ENCODE results near the gene RAB15.
"Not testable (repeated sequence)": the region's sequence is repeated elsewhere in the genome, so short reads cannot be mapped to it uniquely, and the experiment has no call there.

RAB15 gene

DNA sequence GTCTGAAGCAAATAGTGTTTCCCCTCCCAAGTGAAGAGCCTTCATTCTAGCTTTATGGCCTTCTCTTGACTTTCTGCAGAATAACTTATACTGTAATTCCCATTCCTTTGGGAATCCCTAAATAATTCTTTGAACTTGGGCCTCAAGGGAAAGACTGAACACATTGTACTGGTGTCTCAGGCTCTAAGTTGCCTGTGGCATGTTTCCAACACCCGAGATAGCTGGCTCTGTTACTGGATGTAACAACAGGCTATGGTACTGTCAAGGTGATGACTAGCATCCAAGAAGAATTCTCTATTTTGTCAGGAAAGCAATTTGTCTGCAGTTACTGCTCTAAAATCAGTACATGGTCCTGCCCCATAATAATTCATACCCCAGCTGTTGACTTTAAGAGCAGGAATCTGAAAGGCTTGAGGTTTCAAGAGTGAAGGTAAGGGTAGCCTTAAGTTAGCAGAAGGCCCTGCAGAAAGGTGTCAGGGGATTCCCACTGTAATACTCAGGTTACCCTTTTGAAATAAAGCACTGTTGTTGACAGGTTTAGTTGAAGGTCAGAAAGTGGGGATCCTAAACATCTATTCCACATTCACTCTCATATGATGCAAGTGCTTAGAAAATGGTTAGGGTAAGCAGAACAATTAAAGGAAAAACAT is 34.8 kb downstream of the RAB15 start:
- no peak for DNase-seq (ENCODE audit: low spot score)

DNA sequence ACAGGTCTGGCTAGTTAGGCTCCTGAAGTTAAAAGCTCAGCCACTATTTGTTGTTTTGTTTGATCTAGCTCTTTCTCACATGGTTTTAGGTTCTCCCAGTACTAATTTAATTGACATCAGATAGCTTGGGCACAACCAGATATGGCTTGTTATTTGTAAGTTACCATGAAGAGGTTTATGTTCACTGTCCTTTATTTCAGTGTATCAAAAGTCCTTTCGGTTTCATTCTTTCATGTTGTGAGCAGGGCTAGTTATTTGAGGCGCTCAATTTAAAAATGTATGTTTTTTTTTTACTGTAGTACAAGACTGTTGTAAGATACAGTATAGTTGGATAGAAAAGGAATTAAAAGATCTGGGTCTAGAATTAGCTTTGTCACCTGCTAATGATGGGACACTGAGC is 36.6 kb downstream of the RAB15 start:
- no peak for DNase-seq (ENCODE audit: low spot score)

DNA sequence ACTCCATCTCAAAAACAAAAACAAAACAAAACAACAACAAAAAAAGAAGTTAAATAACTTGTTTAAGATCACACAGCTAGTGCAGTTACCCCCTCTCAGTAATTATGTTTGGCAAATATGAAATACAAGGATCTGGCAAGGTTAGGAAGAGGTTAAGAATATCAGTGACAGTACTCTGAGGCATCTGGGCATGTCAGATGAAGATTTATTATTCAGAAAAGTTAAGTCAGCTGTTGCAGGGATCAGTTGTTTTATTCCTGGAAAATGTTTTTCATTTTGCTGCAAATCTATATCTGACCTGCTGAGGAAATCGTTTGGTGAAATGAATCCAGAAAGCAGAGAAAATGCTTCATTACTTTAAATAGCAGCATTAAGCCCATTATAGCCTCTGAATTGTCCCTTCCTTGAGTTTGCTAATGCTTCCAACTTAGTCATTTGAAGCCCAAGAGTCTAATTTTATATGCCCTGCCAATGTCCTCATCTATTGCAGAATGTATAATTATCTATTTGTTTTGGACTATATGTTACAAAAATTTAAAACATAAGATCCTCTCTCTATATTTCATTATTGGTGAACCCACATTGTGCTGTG is 37.7 kb downstream of the RAB15 start:
- no peak for DNase-seq (ENCODE audit: low spot score)

DNA sequence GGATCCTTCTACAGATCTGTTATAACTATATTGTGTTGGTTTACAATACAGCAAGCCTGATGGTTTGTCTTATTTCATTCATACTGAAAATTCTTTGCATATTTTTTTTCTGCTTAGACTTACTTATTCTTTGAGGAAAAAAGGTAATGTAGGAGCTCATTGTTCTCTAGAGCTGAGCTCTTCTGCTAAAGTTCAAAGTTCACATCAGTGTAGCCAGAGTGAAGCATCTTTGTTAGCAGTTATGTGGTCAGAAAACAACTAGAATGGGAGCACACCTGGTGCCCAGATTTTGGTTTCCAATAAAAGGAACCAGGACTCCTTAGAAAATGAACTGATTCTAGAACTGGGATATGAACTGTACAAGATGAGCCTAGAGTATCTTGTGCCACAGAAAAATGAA is 39.9 kb downstream of the RAB15 start:
- no peak for DNase-seq (ENCODE audit: low spot score)

DNA sequence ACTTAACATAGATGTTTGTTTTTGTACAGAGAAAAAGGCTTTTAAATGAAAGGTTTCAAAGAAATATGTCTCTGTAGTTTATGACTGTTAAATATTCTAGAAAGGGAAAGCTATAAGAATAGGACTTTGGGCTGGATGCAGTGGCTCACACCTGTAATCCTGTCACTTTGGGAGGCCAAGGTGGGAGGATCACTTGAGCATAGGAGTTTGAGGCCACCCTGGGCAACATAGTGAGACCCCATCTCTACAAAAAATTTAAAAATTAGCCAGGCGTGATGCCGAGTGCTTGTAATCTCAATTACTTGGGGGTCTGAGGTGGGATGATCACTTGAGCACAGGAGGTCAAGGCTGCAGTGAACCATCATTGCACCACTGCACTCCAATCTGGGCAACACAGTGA is 41.0 kb downstream of the RAB15 start:
- no peak for DNase-seq (ENCODE audit: low spot score)

DNA sequence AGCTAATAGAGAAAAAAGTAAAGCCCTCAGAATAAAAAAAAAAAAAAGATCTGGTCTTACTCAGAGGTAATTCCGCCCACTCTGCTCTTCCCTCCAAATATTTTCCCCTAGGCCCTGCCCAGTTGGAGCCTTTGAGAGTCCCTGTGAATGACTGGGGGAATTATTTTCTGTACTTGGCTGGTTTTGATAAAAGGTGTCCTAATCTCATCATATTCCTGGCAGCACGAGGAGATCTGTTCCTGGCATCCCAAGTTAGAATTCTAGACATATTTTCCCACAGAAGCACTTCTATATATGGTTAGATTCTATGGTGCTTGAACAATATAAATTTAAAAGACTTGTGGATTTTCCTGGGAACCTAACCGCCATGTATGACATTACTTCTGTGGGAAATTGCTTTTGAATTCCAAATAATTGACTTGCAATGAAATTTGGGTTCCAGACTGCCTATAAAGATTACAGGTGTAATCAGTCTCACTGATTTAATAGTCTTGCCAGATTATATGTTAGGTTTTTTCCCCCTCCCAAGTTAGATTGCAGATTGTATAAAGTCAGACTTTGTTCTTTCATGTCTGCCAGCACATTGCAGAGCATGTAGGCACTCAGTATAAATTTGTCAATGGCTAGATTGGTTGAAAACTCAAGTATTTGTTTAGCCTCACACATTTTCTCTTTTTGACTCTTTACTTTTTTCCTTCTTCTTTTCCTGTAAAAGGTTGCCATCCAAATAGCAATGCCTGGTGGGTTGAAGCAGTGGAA is 41.9 kb downstream of the RAB15 start:
- no peak for DNase-seq (ENCODE audit: low spot score)

- DNase-seq (ENCODE audit: low spot score), result no peak
Observed at GRCh38 chr14:64929014-64929359, 43.1 kb downstream of the RAB15 start.

- DNase-seq (ENCODE audit: low spot score), result no peak
Observed at GRCh38 chr14:64928239-64929013, 43.7 kb downstream of the RAB15 start.

DNA sequence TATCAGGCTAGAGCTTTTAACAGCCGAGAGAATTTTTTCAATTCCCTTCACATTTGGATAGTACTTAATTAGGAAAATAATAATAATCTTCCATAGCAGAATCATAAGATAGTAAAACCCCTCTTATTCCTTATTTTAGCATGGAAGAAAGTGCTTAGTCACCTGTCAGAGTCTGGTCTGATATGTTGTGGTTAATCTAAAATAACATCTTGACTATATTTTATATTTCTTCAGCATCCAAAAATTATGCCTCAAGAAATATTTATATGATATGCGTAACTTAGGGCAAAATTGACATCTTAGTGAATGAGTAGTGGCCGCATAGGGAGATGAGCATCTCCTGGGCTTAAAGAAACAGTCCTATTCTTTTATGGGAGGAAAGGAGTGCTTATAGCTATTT is 45.1 kb downstream of the RAB15 start:
- DNase-seq (ENCODE audit: low spot score), result no peak

DNA sequence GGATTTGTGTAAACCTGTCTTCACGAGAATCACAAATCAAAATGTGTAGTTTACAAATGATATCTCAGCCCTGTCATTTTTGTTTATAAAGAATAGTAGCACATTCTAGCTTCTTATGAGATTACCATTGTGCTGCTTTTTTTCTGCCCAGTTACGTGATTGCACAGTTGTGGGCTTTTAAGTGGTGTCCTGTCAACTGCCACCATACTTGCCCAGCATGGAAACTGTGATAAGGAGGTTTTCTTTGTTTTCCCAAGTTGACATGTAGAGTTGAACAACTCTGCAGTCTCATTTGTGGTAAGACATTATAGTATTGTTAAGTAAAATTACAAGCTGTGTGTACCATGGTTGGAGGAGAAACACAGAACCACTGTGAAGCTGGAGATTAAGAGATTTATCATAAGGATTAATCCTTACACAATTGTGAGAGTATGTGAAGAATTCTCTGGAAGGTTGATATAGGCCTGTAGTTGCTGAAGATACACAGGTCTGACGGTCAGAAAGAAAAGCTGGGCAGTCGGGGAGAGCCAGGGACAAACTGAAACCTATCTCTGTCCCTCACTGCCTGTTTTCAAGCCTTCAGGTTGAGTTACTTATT is 45.6 kb downstream of the RAB15 start:
- no peak for DNase-seq (ENCODE audit: low spot score)

DNA sequence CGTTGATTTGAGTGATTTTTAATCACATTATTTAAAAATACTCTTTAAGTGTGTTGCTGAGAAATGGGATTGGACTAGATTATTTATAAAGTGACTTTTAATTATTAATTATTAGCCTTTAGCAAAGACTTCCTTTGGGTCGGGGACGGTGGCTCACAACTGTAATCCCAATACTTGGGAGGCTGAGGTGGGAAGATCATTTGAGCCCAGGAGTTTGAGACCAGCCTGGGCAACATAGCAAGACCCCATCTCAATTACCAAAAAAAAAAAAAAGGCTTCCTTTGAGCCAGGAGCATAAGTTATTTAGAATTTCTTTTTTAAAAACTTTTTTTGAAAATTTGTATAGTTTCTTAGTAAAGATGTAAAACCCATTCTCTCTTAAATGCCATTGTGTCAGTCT is 49.1 kb downstream of the RAB15 start:
- DNase-seq (ENCODE audit: low spot score), result no peak

GRCh38 chr14:64920465-64920864 is 51.7 kb downstream of the RAB15 start:
- DNase-seq (ENCODE audit: low spot score), result no peak

DNA sequence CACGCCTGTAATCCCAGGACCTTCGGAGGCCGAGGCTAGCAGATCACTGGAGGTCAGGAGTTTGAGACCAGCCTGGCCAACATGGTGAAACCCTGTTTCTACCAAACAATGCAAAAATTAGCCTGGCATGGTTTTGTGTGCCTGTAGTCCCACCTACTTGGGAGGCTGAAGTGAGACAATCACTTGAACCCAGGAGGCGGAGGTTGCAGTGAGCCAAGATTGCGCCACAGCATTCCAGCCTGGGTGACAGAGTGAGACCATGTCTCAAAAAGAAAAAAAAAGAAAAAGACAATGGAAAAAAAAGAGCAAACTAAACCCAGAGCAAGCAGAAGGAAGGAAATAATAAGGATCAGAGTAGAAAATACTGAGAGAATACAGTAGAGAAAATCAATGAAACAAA is 52.5 kb downstream of the RAB15 start:
- no peak for DNase-seq (ENCODE audit: low spot score)

GRCh38 chr14:64919215-64919614 is 52.9 kb downstream of the RAB15 start:
- no peak for DNase-seq (ENCODE audit: low spot score)

DNA sequence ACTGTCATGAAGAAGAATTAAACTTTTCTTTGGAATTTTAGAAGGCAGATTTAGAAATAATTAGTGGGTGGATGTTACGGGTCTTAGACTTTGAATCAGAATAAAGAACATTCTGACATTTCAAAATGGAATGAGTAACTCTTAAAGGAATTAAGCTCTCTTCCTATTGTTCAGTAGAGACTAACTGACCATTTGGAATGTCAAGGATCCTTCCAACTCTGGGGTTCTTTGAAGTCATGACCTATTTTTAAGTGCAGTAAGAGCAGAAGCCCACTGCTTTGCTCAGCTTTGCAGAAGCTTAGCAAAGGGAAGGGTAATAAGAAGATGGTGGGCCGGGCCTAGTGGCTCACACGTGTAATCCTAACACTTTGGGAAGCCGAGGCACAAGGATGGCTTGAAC is 53.9 kb downstream of the RAB15 start:
- no peak for DNase-seq (ENCODE audit: low spot score)

DNA sequence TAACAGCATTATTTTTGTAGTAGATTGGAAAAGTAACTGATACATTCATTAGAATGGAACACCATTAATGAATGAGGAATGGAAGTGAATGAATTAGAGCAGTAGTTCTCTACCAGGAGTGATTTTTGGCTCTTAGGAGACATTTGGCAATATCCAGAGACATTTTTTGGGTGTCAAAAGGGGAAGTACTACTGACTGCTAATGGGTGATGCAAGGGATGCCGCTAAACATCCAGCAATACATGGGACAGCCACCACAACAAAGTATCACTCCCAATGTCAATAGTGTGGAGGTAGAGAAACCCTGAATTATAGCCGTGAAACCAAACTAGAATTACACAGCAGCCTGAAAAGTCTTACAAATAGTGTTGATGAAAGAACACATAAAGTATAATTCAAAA is 56.3 kb downstream of the RAB15 start:
- no peak for DNase-seq (ENCODE audit: low spot score)

DNA sequence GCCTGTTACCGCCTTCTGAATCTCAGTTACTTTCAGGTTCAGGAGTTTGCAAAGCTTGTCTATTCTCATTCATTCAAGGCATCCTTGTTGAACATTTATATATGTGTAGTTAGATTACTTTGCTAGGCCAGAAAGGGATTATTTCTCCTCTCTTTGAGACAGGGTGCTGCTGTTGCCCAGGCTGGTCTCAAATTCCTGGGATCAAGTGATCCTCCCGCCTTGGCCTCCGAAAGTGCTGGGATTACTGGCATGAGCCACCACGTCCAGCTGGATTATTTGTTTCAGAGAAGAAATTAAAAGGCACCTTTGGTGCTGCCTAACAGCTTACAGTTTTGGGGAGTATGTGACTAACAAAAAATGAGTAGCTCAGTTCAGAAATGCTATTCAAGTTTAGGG is 57.1 kb downstream of the RAB15 start:
- no peak for DNase-seq (ENCODE audit: low spot score)

- peak; percentile 99 for DNase-seq (ENCODE audit: low spot score)
Observed at GRCh38 chr14:64914237-64915028, 57.7 kb downstream of the RAB15 start, which contains the start of gene CHURC1. Gene CHURC1 (plus strand): TSS chr14:64914455. CDS start chr14:64914496, 41 bp downstream.

GRCh38 chr14:64913477-64913876 is 58.7 kb downstream of the RAB15 start:
- not testable (repeated sequence) for DNase-seq (ENCODE audit: low spot score)

DNA sequence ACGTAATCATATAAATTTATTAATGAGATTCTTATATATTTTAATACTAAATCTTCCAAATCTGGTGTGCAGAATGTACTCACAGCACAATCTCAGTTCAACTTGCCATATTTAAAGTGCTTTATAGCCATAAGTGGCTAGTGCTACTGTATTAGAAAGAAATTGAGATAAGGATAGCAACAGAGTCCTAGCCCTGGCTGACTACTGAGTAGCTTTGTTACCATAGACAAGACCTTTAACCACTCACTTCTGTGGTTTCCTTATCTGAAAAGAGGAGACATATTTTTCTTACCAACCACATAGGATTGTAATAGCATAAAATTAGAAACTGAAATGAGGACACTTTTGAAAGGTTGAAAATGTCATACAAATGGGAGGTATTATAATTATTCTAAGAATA is 59.9 kb downstream of the RAB15 start:
- DNase-seq (ENCODE audit: low spot score), result no peak

DNA sequence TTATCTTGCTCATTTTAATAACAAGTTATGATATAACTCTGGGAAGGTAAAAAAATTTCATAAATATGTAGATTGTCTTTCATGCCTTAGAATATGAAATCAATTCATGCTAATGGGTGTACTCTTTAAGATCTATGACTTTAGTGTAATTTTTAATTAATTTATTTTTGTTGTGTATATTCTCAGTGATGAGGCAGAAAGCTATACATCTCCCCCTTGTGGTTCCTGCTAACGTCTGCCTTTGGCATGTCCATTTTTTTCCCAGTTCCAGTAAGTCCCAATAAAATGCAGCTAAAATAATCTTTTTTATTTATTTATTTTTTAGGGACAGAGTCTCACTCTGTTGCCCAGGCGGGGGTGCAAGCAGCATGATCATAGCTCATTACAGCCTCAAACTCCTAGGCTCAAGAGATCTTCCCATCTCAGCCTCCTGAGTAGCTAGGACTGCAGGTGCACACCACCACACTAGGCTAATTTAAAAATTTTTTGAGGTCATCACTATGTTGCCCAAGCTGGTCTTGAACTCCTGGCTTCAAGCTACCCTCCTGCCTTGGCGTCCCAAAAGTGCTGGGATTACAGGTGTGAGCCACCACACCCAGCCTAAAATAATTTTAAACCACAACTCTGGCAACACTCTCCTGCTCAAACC is 61.2 kb downstream of the RAB15 start:
- peak; percentile 30 for DNase-seq (ENCODE audit: low spot score)

All from kidney capillary endothelial cell (primary cell).